ENCODE results near the gene ZNF432. TPM values are rescaled to one million over a fixed set of nuclear protein-coding genes. Genes with fewer than 3 reads are reported as not detected.

Gene ZNF432
- total and polyA plus RNA-seq, 2 of the 13 experiments (the other 11 are each of a cell fraction or from before 2014, with no cell fraction given) = 4.1 to 8.7 TPM

DNA sequence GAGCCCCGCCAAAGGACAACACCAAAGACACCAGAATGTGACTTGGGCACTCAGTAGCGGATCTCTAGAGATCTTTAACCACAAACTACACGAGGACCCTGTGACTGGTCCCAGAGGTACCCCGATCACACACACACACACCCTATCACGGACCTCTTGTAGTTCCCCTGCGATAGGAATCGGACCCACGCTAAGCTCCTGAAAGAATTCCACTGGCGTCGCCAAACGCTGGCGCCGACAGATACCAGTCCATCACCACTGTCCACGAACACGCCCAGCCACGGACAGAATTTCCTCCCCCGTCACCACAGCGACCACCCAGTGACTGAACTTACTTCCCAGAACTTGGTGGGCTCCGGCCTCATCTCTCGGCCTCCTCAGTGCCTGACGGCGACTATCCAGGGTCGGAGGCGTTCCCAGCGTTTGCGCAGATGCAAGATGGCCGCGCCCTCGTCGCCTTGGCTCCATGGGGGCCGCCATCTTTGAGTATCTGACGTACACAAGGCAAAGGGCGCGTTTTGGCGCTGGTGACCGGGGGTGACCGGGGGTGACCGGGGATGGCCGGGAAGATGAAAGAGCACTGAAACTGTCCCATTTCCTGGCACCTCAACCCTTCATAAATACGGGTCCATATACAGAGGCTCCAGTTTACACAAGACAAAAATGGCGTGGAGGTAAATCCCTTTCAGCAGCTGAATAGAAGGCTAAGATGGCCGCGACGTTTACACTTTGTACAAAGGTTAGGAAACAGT lies 40.7 kb downstream of the ZNF432 start, which contains the start of gene ZNF615 (continued):
- TF ChIP-seq ZNF609 (CRISPR knock-in tag; IDR thresholded peaks at IDR 0.05; ENCODE audit: borderline replicate concordance) = 0 out of 2 replicates have a peak, but pooled peaks have one; percentile 31
- TF ChIP-seq, protein P1, sequence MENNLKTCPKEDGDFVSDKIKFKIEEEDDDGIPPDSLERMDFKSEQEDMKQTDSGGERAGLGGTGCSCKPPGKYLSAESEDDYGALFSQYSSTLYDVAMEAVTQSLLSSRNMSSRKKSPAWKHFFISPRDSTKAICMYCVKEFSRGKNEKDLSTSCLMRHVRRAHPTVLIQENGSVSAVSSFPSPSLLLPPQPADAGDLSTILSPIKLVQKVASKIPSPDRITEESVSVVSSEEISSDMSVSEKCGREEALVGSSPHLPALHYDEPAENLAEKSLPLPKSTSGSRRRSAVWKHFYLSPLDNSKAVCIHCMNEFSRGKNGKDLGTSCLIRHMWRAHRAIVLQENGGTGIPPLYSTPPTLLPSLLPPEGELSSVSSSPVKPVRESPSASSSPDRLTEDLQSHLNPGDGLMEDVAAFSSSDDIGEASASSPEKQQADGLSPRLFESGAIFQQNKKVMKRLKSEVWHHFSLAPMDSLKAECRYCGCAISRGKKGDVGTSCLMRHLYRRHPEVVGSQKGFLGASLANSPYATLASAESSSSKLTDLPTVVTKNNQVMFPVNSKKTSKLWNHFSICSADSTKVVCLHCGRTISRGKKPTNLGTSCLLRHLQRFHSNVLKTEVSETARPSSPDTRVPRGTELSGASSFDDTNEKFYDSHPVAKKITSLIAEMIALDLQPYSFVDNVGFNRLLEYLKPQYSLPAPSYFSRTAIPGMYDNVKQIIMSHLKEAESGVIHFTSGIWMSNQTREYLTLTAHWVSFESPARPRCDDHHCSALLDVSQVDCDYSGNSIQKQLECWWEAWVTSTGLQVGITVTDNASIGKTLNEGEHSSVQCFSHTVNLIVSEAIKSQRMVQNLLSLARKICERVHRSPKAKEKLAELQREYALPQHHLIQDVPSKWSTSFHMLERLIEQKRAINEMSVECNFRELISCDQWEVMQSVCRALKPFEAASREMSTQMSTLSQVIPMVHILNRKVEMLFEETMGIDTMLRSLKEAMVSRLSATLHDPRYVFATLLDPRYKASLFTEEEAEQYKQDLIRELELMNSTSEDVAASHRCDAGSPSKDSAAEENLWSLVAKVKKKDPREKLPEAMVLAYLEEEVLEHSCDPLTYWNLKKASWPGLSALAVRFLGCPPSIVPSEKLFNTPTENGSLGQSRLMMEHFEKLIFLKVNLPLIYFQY (CRISPR knock-in tag; IDR thresholded peaks at IDR 0.05; ENCODE audit: borderline replicate concordance) = peak; percentile 39; the same call in 1 of the 2 replicates
- peak; percentile 81 for TF ChIP-seq THAP11 (CRISPR knock-in tag; IDR thresholded peaks at IDR 0.05)
- TF ChIP-seq ZC3H13 (CRISPR knock-in tag; IDR thresholded peaks at IDR 0.05) = peak; percentile 67; the same call in 1 of the 2 replicates
- TF ChIP-seq, protein P2, sequence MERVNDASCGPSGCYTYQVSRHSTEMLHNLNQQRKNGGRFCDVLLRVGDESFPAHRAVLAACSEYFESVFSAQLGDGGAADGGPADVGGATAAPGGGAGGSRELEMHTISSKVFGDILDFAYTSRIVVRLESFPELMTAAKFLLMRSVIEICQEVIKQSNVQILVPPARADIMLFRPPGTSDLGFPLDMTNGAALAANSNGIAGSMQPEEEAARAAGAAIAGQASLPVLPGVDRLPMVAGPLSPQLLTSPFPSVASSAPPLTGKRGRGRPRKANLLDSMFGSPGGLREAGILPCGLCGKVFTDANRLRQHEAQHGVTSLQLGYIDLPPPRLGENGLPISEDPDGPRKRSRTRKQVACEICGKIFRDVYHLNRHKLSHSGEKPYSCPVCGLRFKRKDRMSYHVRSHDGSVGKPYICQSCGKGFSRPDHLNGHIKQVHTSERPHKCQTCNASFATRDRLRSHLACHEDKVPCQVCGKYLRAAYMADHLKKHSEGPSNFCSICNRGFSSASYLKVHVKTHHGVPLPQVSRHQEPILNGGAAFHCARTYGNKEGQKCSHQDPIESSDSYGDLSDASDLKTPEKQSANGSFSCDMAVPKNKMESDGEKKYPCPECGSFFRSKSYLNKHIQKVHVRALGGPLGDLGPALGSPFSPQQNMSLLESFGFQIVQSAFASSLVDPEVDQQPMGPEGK (CRISPR knock-in tag; IDR thresholded peaks at IDR 0.05) = peak; percentile 78
- TF ChIP-seq, protein P3, sequence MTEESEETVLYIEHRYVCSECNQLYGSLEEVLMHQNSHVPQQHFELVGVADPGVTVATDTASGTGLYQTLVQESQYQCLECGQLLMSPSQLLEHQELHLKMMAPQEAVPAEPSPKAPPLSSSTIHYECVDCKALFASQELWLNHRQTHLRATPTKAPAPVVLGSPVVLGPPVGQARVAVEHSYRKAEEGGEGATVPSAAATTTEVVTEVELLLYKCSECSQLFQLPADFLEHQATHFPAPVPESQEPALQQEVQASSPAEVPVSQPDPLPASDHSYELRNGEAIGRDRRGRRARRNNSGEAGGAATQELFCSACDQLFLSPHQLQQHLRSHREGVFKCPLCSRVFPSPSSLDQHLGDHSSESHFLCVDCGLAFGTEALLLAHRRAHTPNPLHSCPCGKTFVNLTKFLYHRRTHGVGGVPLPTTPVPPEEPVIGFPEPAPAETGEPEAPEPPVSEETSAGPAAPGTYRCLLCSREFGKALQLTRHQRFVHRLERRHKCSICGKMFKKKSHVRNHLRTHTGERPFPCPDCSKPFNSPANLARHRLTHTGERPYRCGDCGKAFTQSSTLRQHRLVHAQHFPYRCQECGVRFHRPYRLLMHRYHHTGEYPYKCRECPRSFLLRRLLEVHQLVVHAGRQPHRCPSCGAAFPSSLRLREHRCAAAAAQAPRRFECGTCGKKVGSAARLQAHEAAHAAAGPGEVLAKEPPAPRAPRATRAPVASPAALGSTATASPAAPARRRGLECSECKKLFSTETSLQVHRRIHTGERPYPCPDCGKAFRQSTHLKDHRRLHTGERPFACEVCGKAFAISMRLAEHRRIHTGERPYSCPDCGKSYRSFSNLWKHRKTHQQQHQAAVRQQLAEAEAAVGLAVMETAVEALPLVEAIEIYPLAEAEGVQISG (CRISPR knock-in tag; IDR thresholded peaks at IDR 0.05) = peak; percentile 93
- TF ChIP-seq ZNF513 (CRISPR knock-in tag; conservative IDR thresholded peaks at IDR 0.05) = no peak
- TF ChIP-seq ZBTB7B (CRISPR knock-in tag; IDR thresholded peaks at IDR 0.05) = peak; percentile 87
- peak; percentile 27; the same call in 1 of the 2 replicates for TF ChIP-seq MIER2 (CRISPR knock-in tag; IDR thresholded peaks at IDR 0.05)
- TF ChIP-seq KDM2A (CRISPR knock-in tag; IDR thresholded peaks at IDR 0.05; ENCODE audit: borderline replicate concordance, low read depth) = peak; percentile 89; the same call in 1 of the 2 replicates
- peak; percentile 69 for TF ChIP-seq ZNF143 (CRISPR knock-in tag; IDR thresholded peaks at IDR 0.05)
- peak; percentile 69; the same call in 1 of the 2 replicates for TF ChIP-seq ZNF232 (CRISPR knock-in tag; IDR thresholded peaks at IDR 0.05; ENCODE audit: borderline replicate concordance)
